GM12878 (cell line): ENCODE data around the gene PIK3R5. TPM values are rescaled to one million over a fixed set of nuclear protein-coding genes. Genes with fewer than 3 reads are reported as not detected.

Experiments used
- ATAC-seq: fragments of 200-7000 bp; cut with Tn5 transposase; 3 replicates; pipeline ENCODE4 v1.9.1; 2020; ENCODE audit warnings: mild to moderate bottlenecking, moderate library complexity
- BruUV-seq: library from RNA; stranded (reverse); fragments of 400-500 nt; replicated peaks from 2 replicates; lab custom pipeline; 2021; lab: Mats Ljungman, UMichigan
- CTCF ChIA-PET: fragments of 300-600 bp; sonication (Branson Sonifier 250); formaldehyde crosslinking; extraction: SDS; loops from one replicate; lab custom pipeline; 2021; ENCODE audit warnings: inconsistent platforms; lab: Yijun Ruan, JAX
- POLR2A ChIA-PET: fragments of 350-600 bp; formaldehyde crosslinking; extraction: SDS; loops from one replicate; lab custom pipeline; 2021; ENCODE audit warnings: inconsistent platforms; lab: Charles Lee
- RAD21 ChIA-PET: fragments of 300-600 bp; sonication (Branson Sonifier 250); formaldehyde crosslinking; loops from one replicate; lab custom pipeline; 2023; ENCODE audit warnings: antibody characterized with exemption; ENCODE audit not compliant: unreplicated experiment; lab: Charles Lee
- SMC1A ChIA-PET: fragments of 300-600 bp; sonication (Branson Sonifier 250); formaldehyde crosslinking; loops from one replicate; lab custom pipeline; 2023; ENCODE audit not compliant: unreplicated experiment, uncharacterized antibody; lab: Charles Lee
- DNase-seq: peaks from one replicate; pipeline ENCODE4 v3.0.0-alpha.2; 2011; ENCODE audit warnings: low read depth, low spot score
- FAIRE-seq: peaks from 3 replicates; lab custom pipeline; 2011; peaks lifted over from hg19 to GRCh38; lab: Jason Lieb, UNC
- H2AFZ ChIP-seq: 2 replicates; pipeline ENCODE4 v1.6.0; 2011; ENCODE audit warnings: low read depth, low read length, control low read depth; ENCODE audit not compliant: control insufficient read depth
- H3K27ac ChIP-seq: 2 replicates; pipeline ENCODE4 v1.5.1; 2011; ENCODE audit warnings: control low read depth; ENCODE audit not compliant: control insufficient read depth, insufficient read depth
- H3K27me3 ChIP-seq, 2 experiments: replicated peaks in 1 of 2; 2 replicates each; pipeline versions ENCODE4 v1.6.0 to v1.6.1; 2011; ENCODE audit warnings: low read length in 1 of 2; ENCODE audit not compliant: control insufficient read depth in 2 of 2, insufficient read depth in 2 of 2
- H3K36me3 ChIP-seq, 2 experiments: 2 replicates each; pipeline ENCODE4 v1.5.1; 2011; ENCODE audit warnings: low read length in 1 of 2; ENCODE audit not compliant: control insufficient read depth in 2 of 2, insufficient read depth in 2 of 2
- H3K4me1 ChIP-seq: 2 replicates; pipeline ENCODE4 v1.6.1; 2011; ENCODE audit warnings: mild to moderate bottlenecking, low read length, moderate library complexity, mixed read lengths; ENCODE audit not compliant: control insufficient read depth, insufficient read depth
- H3K4me2 ChIP-seq: 2 replicates; pipeline ENCODE4 v1.6.0; 2011; ENCODE audit warnings: control low read depth; ENCODE audit not compliant: control insufficient read depth, insufficient read depth
- H3K4me3 ChIP-seq: fragments of 200-600 bp; sonication (generic); 2 replicates; pipeline ENCODE4 v1.5.1; 2016
- H3K79me2 ChIP-seq: 2 replicates; pipeline ENCODE4 v1.6.0; 2011; ENCODE audit warnings: low read length; ENCODE audit not compliant: control insufficient read depth, insufficient read depth
- H3K9ac ChIP-seq: 2 replicates; pipeline ENCODE4 v1.8.0; 2011; ENCODE audit warnings: low read length, control low read depth, mixed read lengths; ENCODE audit not compliant: control insufficient read depth, insufficient read depth
- H3K9me3 ChIP-seq: replicated peaks from 3 replicates; pipeline ENCODE4 v1.5.1; 2011; ENCODE audit warnings: mild to moderate bottlenecking, low read length; ENCODE audit not compliant: control insufficient read depth, insufficient read depth
- H4K20me1 ChIP-seq: 2 replicates; pipeline ENCODE4 v1.6.0; 2011; ENCODE audit not compliant: control insufficient read depth, insufficient read depth
- ASH2L ChIP-seq: fragments of 300-600, 200-600 bp; sonication (generic); IDR thresholded peaks from 2 replicates; pipeline ENCODE4 v1.6.1; 2017; ENCODE audit warnings: low read depth, mild to moderate bottlenecking, borderline replicate concordance
- BACH1 ChIP-seq: fragments of 450-650 bp; IDR thresholded peaks from 2 replicates; pipeline ENCODE4 v1.6.1; 2017; ENCODE audit warnings: mild to moderate bottlenecking, borderline replicate concordance
- CBFB ChIP-seq: IDR thresholded peaks from 2 replicates; pipeline ENCODE4 v1.6.1; 2016; ENCODE audit warnings: antibody characterized with exemption, low read depth
- ETV6 ChIP-seq, 2 experiments: fragments of 450-650 bp in 1 of 2; IDR thresholded peaks in 1 of 2; conservative IDR thresholded peaks in 1 of 2; 2 replicates each; pipeline ENCODE4 v1.6.1; 2014; ENCODE audit warnings: antibody characterized with exemption in 1 of 2, borderline replicate concordance in 1 of 2, low read depth in 1 of 2, mild to moderate bottlenecking in 1 of 2, moderate library complexity in 1 of 2
- FOXK2 ChIP-seq: fragments of 450-650 bp; IDR thresholded peaks from 2 replicates; pipeline ENCODE4 v1.6.1; 2017; ENCODE audit warnings: mild to moderate bottlenecking, moderate library complexity
- MYB ChIP-seq: fragments of 150-350 bp; IDR thresholded peaks from 2 replicates; pipeline ENCODE4 v1.6.1; 2014; ENCODE audit warnings: mild to moderate bottlenecking, low read depth, low read length, borderline replicate concordance
- RAD21 ChIP-seq: IDR thresholded peaks from 2 replicates; pipeline ENCODE4 v1.6.1; 2011; ENCODE audit warnings: mild to moderate bottlenecking, low read depth, low read length, moderate library complexity; ENCODE audit not compliant: insufficient read depth
- TCF12 ChIP-seq: IDR thresholded peaks from 2 replicates; pipeline ENCODE4 v1.6.1; 2011; ENCODE audit warnings: low read depth, mild to moderate bottlenecking, low read length
- ZBED1 ChIP-seq: IDR thresholded peaks from 2 replicates; pipeline ENCODE4 v1.6.1; 2016; ENCODE audit warnings: borderline replicate concordance
- ZNF217 ChIP-seq: fragments of 450-650 bp; IDR thresholded peaks from 2 replicates; pipeline ENCODE4 v1.6.1; 2017; ENCODE audit warnings: antibody characterized with exemption, mild to moderate bottlenecking
- WGBS: methylation state at CpG from one replicate; pipeline ENCODE4 v1.1.6; 2016; ENCODE audit warnings: low lambda C conversion rate; ENCODE audit not compliant: insufficient replicate concordance, insufficient coverage; ENCODE audit errors: missing lambda C conversion rate; 5-methylcytosine and 5-hydroxymethylcytosine counted together
- in situ Hi-C: fragments of 300-500 bp; cut with MboI; formaldehyde crosslinking; loops from 9 replicates; pipeline ENCODE4 v1.14.3; 2018; ENCODE audit warnings: mixed read lengths
- intact Hi-C: fragments of 100-400 bp; cut with micrococcal nuclease; formaldehyde crosslinking; loops from one replicate; pipeline ENCODE4 v1.14.2; 2022; ENCODE audit not compliant: unreplicated experiment
- polyA plus RNA-seq, 11 experiments: library from polyadenylated mRNA; depleted of rRNA in 4 of 11; unstranded in 6 of 11; stranded (reverse) in 5 of 11; fragments of >200 nt; fragmentation: Nextera tagmentation in 4 of 11; fragmentation: Illumina TruSeq in 1 of 11; extraction: Ambion mirVana in 4 of 11; extraction: Trizol in 1 of 11; gene quantifications; 1 replicate in 1 of 11; 2 replicates in 10 of 11; pipeline versions ENCODE4 v1.2.1 to v1.2.3, GENCODE V29; 2011 to 2016; ENCODE audit warnings: inconsistent platforms in 2 of 11, missing spikeins in 2 of 11, low read depth in 1 of 11
- total RNA-seq, 4 experiments: library from RNA; depleted of rRNA in 3 of 4; stranded (reverse); fragments of >200 nt in 3 of 4; fragmentation: Illumina TruSeq in 1 of 4; extraction: Trizol in 1 of 4; gene quantifications; 2 replicates each; pipeline versions ENCODE4 v1.2.1 to v1.2.3, GENCODE V29; 2013 to 2021
- TF ChIP-seq, protein P1 (sequence below): IDR thresholded peaks from 2 replicates; pipeline ENCODE4 v1.6.1; 2012; ENCODE audit warnings: mild to moderate bottlenecking, low read depth, low read length
- TF ChIP-seq, protein P2 (sequence below): fragments of 450-650 bp; formaldehyde crosslinking; IDR thresholded peaks from 2 replicates; pipeline ENCODE4 v1.5.0; 2022; ENCODE audit warnings: mild to moderate bottlenecking, missing genetic modification characterization
- TF ChIP-seq, protein P3 (sequence below): IDR thresholded peaks from 2 replicates; pipeline ENCODE4 v1.6.1; 2012; ENCODE audit warnings: low read length, inconsistent platforms

PIK3R5 gene
- total and polyA plus RNA-seq, 10 of the 15 experiments (the other 5 are each of a cell fraction or from before 2014, with no cell fraction given): 9.5 to 50.8 (median 35.5) TPM

DNA sequence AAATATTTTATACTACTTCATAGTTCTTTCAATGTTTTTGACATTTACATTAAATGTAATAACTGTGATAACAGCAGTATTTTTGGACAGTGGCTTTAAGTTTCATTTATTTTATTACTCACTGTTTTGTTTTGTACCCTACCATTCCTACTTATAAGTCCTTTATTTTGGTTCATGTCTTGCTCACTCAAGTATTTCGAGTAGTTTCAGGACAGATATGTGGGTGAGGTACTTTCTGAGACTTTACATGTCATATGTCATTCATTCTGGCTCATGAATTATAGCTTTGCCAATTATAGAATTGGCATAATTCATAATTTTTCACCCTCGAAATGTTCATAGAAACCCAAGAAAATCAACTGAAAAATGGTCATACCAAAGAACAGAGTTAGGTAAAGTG, 44.4 kb downstream of the PIK3R5 start:
- DNase-seq: no peak
- Histone ChIP-seq H4K20me1 (no peaks in the 10 kb centered on the region), H3K27ac (peak overlapping the region; percentile 64), H3K4me2 (peak overlapping the region; percentile 1), H3K4me3 (no peak overlapping the region), H3K9me3 (peaks cover 24% of the 10 kb centered on the region; the same call in 2 of the 3 replicates), H3K9ac (no peak overlapping the region), H2AFZ (no peak overlapping the region), H3K4me1 (peaks cover 59% of the 10 kb centered on the region), H3K27me3 (no peaks in the 10 kb centered on the region), H3K79me2 (peaks cover 57% of the 10 kb centered on the region), H3K36me3 (peaks cover 8 to 14% of the 10 kb centered on the region in 2 experiments; a peak in 3 of 4 replicates)
- FAIRE-seq: no peak
- RAD21 ChIA-PET: interaction anchor here (0.6 to 1.6 kb wide), 6 partner anchors 13 to 77 kb away, joined by 3 to 5 read pairs (median 4); no protein-coding TSS in a partner anchor
- BruUV-seq: no TSS peak
- in situ Hi-C loops: no loop called here
- peak; percentile 74 for ATAC-seq
- POLR2A ChIA-PET: interaction anchor here (0.6 to 5.1 kb wide), 3 partner anchors 20 to 63 kb away, joined by 5 to 22 read pairs (median 5); no protein-coding TSS in a partner anchor
- intact Hi-C loops: loop anchor here (5.0 kb wide), 2 partner anchors 36 to 61 kb away; no protein-coding TSS in a partner anchor
- CTCF ChIA-PET: interaction anchor here (0.8 to 2.4 kb wide), 3 partner anchors 18 to 32 kb away, joined by 4 to 7 read pairs (median 6); no protein-coding TSS in a partner anchor
- WGBS: 0% methylated on average over 2 of the region's 2 CpGs
- SMC1A ChIA-PET: interaction anchor here (0.6 to 7.3 kb wide), 6 partner anchors 11 to 70 kb away, joined by 3 to 63 read pairs (median 4); no protein-coding TSS in a partner anchor
- TF ChIP-seq FOXK2 (no peak), TCF12 (no peak), ZBED1 (peak; percentile 91), RAD21 (no peak), BACH1 (no peak), MYB (no peak), ASH2L (no peak), ETV6 (conservative IDR thresholded peaks at IDR 0.05 in 1 of 2, IDR thresholded peaks at IDR 0.05 in 1 of 2; ENCODE audit: borderline replicate concordance in 1 of 2, low read depth in 1 of 2) (no peak), ZNF217 (peak; percentile 73; the same call in 1 of the 2 replicates), CBFB (0 out of 2 replicates have a peak, but pooled peaks have one; percentile 57)
- TF ChIP-seq, protein P1, sequence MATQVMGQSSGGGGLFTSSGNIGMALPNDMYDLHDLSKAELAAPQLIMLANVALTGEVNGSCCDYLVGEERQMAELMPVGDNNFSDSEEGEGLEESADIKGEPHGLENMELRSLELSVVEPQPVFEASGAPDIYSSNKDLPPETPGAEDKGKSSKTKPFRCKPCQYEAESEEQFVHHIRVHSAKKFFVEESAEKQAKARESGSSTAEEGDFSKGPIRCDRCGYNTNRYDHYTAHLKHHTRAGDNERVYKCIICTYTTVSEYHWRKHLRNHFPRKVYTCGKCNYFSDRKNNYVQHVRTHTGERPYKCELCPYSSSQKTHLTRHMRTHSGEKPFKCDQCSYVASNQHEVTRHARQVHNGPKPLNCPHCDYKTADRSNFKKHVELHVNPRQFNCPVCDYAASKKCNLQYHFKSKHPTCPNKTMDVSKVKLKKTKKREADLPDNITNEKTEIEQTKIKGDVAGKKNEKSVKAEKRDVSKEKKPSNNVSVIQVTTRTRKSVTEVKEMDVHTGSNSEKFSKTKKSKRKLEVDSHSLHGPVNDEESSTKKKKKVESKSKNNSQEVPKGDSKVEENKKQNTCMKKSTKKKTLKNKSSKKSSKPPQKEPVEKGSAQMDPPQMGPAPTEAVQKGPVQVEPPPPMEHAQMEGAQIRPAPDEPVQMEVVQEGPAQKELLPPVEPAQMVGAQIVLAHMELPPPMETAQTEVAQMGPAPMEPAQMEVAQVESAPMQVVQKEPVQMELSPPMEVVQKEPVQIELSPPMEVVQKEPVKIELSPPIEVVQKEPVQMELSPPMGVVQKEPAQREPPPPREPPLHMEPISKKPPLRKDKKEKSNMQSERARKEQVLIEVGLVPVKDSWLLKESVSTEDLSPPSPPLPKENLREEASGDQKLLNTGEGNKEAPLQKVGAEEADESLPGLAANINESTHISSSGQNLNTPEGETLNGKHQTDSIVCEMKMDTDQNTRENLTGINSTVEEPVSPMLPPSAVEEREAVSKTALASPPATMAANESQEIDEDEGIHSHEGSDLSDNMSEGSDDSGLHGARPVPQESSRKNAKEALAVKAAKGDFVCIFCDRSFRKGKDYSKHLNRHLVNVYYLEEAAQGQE: no peak
- TF ChIP-seq, protein P2, sequence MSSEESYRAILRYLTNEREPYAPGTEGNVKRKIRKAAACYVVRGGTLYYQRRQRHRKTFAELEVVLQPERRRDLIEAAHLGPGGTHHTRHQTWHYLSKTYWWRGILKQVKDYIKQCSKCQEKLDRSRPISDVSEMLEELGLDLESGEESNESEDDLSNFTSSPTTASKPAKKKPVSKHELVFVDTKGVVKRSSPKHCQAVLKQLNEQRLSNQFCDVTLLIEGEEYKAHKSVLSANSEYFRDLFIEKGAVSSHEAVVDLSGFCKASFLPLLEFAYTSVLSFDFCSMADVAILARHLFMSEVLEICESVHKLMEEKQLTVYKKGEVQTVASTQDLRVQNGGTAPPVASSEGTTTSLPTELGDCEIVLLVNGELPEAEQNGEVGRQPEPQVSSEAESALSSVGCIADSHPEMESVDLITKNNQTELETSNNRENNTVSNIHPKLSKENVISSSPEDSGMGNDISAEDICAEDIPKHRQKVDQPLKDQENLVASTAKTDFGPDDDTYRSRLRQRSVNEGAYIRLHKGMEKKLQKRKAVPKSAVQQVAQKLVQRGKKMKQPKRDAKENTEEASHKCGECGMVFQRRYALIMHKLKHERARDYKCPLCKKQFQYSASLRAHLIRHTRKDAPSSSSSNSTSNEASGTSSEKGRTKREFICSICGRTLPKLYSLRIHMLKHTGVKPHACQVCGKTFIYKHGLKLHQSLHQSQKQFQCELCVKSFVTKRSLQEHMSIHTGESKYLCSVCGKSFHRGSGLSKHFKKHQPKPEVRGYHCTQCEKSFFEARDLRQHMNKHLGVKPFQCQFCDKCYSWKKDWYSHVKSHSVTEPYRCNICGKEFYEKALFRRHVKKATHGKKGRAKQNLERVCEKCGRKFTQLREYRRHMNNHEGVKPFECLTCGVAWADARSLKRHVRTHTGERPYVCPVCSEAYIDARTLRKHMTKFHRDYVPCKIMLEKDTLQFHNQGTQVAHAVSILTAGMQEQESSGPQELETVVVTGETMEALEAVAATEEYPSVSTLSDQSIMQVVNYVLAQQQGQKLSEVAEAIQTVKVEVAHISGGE (CRISPR knock-in tag): no peak
- TF ChIP-seq, protein P3, sequence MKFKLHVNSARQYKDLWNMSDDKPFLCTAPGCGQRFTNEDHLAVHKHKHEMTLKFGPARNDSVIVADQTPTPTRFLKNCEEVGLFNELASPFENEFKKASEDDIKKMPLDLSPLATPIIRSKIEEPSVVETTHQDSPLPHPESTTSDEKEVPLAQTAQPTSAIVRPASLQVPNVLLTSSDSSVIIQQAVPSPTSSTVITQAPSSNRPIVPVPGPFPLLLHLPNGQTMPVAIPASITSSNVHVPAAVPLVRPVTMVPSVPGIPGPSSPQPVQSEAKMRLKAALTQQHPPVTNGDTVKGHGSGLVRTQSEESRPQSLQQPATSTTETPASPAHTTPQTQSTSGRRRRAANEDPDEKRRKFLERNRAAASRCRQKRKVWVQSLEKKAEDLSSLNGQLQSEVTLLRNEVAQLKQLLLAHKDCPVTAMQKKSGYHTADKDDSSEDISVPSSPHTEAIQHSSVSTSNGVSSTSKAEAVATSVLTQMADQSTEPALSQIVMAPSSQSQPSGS: peak; percentile 87
